GM18870 (cell line): Measurements from ENCODE around the gene UTP3.
"Not testable (repeated sequence)": the region's sequence is repeated elsewhere in the genome, so short reads cannot be mapped to it uniquely, and the experiment has no call there.

Source experiments
- ATAC-seq: cut with Tn5 transposase; IDR thresholded peaks from one replicate; pipeline ENCODE4 v1.9.1; 2021; ENCODE audit warnings: moderate library complexity; ENCODE audit not compliant: unreplicated experiment

The UTP3 gene

DNA sequence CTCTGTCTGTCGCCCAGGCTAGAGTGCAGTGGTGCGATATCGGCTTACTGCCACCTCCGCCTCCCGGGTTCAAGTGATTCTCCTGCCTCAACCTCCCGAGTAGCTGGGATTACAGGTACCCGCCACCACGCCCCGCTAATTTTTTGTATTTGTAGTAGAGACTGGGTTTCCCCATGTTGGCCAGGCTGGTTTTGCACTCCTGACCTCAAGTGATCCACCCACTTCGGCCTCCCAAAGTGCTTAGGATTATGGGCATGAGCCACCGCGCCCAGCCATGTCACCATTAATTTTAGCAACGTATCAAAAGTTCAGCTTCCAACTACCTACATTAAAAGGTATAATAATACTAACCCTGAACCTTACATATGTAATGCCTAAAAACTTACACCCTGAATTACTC lies 940 bp upstream of the UTP3 start:
- no peak for ATAC-seq

DNA sequence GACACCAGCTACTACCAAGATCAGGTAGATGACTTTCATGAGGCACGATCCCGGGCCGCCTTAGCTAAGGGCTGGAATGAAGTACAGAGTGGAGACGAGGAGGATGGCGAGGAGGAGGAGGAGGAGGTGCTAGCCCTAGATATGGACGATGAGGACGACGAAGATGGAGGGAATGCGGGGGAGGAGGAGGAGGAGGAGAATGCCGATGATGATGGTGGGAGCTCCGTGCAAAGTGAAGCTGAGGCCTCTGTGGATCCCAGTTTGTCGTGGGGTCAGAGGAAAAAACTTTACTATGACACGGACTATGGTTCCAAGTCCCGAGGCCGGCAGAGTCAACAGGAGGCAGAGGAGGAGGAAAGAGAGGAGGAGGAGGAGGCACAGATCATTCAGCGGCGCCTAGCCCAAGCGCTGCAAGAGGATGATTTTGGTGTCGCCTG lies 481 bp downstream of the UTP3 start:
- ATAC-seq = no peak

DNA sequence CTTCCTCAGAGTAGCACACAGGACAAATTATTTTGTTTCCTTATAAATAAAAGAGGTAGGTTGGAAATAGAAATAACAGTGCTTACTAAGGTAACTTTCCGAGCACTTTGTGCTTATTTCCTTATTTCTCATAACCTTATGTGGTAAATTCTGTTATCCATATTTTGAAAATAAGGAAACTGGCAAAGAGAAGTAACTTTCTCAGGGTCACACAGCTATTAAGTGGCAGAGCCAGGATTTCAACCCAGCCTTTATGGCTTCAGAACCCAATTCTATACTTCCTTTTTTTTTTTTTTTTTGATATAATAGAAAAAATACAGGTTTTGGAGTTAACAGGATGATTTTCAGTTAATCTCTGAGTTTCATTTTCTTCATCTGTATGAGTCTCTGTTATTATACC lies 3.3 kb downstream of the UTP3 start:
- ATAC-seq = no peak

DNA sequence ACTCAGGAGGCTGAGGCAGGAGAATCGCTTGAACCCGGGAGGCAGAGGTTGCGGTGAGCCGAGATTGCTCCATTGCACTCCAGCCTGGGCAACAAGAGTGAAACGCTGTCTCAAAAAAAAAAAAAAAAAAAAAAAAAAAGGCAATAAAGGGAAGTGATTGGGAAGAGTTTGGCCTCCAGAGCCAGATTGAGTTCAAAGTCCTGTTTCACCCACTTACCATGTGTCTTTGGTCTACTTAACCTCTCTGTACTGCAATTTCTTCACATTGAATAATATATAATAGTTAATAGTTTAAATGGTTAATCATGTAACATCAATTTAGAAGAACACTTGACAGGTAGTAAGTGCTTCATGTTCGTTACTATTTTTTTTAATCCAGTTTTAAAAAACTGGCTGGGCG lies 6.3 kb downstream of the UTP3 start:
- not testable (repeated sequence) for ATAC-seq

DNA sequence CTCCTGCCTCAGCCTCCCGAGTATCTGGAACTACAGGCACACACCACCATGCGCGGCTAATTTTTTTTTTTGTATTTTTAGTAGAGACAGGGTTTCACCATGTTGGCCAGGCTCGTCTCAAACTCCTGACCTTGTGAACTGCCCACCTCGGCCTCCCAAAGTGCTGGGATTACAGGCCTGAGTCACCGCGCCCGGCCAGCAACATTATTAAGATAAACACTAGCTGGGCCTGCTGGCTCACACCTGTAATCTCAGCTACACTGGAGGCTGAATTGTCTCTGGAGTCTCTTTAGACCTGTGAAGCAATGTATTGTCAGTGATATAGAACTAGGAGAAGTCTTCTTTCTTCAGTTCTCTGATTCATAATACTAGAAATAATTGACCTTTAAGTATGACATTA lies 10.1 kb downstream of the UTP3 start:
- not testable (repeated sequence) for ATAC-seq

DNA sequence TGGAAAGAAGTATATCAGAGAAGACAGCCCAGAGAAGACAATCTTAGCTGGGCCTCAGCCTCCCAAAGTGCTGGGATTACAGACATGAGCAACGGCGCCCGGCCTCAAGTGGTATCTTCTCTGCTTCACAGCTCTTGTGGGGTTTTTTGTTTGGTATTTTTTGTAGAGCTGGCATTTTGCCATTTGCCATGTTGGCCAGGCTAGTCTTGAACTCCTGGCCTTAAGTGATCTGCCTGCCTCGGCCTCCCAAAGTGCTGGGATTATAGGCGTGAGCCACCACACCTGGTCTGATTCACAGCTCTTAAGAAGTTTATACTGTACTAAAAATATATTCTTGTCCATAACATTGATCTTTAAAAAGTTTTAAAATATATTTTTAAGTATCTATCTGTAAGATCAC lies 12.4 kb downstream of the UTP3 start:
- ATAC-seq = no peak

DNA sequence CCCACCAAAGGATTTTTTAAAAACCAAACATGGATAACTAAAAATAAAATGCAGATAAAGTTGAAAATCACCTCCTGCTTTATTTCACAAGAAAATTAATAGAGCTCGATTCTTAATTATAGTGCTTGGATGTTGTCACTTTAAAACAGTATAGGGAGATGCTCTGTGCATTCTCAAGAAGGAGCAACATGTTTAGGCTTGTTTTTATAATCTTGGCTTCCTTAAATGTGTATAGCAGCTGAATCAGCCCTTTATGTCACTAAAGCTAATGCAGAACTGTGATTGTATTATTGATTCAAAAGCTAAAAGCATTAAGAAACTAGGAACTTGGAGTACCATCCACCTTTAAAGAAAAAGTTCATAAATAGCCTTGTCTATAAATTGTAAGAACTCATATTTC lies 12.9 kb downstream of the UTP3 start:
- no peak for ATAC-seq

DNA sequence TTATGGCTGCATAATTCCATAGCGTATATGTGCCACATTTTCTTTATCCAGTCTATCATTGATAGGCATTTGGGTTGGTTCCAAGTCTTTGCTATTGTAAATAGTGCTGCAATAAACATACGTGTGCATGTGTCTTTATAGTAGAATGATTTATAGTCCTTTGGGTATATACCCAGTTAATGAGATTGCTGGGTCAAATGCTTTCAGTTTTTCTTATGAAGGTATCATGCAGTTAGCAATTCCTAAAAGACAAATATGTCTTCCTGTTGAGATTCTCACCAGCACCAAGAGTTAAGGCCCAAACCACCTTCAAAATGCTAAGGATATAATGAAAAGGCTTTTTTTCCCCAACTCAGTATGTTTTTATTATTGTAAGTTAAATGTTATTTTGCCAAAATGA lies 14.3 kb downstream of the UTP3 start:
- ATAC-seq = not testable (repeated sequence)

DNA sequence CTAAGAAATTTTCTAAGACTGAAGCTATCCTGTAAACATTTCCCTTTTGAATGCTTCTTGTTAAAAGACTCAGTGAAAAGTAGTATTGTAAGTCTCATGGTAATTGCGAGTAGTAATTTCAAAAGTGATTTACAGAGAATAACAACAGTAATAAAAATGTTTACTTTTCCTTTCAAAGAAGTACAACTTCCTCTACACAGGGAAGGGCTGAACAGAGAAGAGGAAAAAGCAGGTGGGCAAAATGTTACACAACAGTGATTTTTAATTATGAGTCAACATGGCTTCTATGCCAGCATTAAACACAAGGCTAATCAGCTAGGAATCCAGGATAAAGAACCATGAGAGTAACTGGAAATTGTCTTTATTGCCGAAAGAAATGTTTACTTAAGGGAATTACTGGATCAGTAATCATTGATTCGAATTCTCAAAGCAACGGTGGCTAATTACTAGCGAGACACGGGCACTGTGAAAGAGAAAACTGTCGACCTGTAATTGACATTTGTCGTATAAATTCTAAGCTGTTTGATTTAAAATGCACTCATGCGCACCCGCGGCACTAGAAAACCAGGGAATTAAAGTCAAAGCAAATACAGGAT lies 15.4 kb downstream of the UTP3 start:
- no peak for ATAC-seq

DNA sequence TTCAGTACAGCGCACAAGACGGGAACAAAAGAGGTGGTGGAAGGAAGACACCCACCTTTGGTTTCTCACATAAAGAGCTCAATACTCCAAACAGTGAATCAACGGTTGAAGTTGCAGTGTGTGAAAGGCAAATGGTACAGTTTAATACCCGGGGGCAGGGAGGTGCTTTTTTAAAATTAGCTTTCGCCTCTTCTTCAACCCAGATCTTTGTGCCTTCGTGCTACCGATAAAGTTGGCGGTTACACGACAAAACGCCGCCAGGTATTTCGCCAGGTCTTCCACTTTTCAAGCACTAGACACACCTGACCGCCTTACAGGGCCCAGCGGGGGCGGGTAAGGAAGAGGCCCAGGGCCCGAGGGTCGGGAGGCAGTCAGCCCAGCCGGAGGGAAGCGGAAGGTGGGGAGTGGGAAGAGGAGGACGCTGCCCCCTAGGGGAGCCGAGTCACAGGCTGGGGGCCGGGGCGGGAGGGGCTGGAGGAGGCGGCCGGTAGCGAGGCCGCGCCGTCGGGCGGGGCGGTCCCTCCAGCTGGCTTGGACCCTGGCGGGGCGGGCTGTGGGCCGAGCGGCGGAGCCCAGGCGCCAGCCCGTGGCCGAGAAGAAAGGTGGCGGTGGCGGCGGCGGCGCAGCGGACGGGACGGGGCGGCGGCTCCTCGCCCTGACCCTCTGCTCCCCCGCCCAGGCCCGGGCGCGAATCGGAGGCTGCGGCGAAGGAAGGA lies 16.0 kb downstream of the UTP3 start:
- peak; percentile 35 for ATAC-seq

DNA sequence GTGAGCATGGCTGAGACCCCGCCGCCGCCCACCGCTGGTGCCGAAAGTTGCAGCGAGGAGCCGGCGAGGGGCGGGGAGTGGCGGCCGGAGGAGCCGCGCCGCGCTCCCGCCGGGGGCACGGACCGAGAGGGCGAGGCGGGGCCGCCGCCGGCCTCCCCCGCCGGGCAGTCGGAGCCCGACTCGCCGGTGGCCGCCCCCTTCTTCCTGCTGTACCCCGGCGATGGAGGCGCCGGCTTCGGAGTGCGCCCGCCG lies 16.5 kb downstream of the UTP3 start:
- peak; percentile 32 for ATAC-seq

DNA sequence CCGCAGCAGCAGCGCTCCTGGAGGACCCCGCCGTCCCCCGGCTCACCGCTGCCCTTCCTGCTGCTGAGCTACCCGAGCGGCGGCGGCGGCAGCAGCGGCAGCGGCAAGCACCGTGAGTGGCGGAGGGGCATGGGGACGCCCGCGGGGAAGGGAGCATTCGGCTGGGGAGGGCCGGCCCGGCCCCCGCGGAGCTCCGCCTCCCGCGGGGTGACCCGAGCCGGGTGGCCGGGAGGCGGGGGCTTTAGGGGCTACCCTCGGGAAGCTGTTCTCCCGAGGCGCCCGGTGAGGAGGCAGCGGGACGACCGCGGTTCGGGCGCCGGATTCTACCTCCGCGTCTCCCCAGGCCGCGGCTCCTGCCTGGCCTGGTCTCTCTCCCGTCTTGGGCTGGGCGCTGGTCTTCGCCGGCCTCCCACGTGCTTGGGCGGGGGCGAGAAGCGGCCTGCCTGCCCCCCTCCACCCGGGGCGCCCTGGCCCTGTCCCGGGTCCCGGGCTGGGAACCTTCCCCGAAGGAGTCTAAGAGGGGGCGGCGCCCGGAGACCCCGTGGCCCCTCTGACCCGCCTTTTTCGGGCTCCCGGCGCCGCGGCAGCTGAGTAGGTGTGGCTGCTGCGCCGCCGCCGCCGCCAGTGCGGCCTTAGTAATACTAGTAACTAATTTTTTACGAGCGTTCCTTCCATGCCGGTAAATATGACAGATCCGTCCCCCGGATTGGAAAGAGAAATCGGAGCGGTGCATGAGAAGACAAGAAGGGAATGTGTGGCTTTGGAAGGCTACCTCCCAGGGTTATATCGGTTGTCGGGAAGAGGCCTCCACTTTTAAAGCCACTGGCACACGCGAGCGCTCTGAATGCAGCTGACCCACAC lies 17.1 kb downstream of the UTP3 start:
- ATAC-seq = peak; percentile 60

DNA sequence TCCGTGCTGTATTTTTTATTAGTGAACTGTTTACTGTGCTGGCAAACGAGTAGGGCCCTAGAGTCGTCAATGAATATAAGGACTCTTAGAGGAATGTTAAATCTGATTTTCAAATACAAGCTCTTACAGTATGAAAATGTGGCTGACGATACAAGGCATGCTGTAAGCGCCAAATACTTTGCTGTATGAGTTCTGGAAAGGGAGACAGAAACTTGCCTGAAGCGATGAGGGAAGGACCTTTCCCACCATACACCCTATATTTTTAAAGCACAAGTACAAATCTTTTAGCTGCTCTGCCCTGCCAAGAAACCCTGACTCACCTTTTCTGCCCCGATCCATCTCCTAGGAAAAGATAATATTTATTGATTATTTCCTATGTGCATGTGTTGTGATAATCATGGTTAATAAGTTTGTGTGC lies 17.7 kb downstream of the UTP3 start:
- ATAC-seq = no peak

DNA sequence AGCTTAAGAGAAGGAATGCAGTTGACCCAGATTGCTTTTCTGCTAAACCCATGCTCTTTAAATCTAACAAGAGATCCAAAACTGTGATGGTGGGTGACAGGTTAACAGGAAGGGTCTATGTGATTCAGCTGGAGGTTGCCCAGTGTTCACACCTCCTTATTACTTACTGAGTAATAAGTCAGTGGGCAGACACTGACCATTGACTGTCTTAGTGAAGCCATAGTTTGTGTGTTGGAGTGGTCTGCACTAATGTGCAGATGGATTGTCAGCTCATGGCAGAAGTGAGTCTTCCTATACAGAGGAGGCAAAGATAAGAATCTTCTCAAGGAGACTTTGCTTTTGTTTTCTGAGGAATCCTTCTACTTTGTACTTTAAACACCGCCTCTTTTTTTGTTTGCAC lies 18.2 kb downstream of the UTP3 start:
- no peak for ATAC-seq

DNA sequence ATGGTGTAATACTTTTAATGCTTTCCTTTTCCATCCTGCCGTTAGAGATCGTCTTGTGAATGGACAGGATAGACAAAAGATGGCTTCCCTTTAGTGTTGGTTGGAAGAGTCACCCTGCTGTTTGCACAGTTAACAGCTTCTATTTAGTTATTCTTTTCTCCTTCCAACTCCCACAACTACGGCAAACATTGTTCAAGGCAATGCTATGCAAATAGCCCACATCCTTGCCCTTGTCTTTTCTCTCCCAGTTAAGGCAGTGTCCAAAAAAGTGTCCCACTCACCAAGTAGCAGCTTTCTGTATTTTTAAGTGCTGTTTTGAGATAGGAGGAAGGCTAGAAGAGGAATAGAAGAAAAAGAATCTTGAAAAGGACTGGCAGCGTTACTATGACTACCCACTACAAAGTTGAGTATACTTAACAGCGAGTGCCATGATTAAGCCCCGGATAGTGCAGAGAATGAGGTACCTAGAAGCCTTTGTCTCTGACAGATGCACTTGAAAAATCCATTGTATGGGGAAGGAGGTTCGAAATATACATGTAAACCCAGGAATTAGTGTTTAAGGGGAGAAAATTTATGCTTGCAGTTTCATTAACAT lies 21.4 kb downstream of the UTP3 start:
- ATAC-seq = no peak

DNA sequence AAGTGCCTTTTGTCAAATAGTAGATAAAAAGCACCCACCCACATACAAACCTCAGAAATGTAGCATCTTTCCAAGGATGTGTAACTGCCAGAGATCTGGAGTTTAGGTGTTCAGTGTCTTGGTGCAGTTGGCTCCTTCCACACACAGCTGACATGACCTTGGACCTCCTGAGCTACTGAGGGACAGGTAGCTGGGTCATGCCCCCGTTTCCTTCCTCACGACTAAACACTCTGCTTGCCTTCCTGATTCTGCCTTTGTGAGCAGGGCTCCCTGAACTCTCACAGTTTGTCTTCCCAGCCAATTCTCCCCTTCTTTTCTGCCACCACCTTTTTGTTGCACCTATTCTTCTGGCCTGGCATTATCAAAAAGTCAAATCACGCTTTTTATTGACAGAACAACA lies 23.3 kb downstream of the UTP3 start:
- ATAC-seq = no peak

DNA sequence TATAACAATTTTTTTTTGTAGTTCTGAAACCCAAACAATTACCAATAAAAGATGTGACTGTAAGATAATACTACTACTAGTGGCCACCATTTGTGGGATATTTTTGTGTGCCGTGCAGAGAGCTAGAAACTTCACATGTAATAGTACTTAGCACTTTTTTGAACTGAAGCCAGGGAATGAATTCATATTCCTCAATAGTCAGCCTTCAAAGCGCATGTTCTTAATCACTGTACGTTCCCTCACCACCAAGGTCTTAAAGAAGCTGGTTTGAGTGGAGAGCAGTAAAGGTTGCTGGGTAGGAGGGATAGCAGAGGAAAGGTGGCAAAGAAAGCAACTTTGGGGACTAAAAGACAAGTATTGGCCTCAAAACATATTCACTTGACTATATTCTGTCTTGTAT lies 23.8 kb downstream of the UTP3 start:
- ATAC-seq = no peak

DNA sequence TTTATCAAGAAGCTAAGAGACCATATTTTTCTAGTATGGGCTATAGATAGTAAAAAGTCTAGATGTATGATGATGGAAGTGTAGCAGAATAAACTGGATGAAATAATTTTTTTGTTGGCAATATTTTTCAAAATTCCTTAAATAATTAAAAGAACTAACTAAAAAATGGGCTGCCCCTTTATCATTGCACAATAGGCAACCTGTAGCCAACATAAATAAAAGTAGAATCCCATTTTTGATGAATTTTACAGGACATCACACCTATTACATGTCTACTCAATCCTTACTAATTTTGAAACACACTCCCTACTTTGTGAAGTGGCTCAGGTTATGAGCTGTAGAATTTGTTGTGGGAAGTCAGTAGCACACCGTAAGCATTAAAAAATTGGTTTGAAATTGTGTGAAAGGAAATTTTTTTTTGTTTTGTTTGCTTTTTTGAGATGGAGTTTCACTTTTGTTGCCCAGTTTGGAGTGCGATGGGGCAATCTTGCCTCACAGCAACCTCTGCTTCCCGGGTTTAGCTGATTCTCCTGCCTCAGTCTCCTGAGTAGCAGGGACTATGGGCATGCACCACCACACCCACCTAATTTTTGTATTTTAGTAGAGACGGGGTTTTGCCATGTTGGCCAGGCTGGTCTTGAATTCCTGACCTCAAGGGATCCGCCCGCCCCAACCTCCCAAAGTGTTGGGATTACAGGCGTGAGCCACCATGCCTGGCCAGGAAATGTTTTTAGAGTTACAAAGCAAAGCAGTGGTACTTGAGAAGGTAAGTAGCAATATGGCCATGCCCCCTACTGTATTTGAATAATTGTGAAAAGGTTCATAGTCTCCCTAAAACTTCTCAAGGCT lies 24.5 kb downstream of the UTP3 start:
- ATAC-seq = no peak

DNA sequence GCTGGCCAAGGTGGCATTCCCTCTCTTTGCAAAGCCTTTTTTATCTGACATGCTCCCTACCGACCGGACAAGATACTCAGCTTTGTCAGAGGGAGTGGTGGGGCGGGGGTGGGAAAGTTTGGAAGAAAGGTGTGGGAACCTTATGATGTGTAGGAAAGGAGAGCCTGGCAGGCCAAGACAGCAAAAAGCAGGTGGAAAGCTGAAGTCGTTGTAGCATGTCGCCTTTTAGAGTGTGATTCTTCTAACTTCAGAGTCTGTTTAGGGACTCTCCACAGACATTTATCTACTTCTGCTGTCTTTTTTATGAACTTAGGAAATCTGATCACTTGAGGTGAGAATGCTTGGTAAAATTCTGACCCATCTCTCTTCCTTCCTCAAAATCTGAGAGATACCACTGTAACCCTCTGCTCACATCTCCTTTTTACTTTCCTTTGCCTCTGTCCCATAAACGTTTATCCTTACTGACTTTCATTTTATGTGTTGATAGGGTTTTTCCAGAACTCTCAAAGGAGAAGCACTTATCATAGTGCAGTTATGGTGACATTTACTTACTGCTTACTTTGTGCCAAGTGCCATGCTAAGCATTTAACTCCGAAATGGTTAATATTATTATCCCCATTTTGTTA lies 25.2 kb downstream of the UTP3 start:
- ATAC-seq = peak; percentile 54

DNA sequence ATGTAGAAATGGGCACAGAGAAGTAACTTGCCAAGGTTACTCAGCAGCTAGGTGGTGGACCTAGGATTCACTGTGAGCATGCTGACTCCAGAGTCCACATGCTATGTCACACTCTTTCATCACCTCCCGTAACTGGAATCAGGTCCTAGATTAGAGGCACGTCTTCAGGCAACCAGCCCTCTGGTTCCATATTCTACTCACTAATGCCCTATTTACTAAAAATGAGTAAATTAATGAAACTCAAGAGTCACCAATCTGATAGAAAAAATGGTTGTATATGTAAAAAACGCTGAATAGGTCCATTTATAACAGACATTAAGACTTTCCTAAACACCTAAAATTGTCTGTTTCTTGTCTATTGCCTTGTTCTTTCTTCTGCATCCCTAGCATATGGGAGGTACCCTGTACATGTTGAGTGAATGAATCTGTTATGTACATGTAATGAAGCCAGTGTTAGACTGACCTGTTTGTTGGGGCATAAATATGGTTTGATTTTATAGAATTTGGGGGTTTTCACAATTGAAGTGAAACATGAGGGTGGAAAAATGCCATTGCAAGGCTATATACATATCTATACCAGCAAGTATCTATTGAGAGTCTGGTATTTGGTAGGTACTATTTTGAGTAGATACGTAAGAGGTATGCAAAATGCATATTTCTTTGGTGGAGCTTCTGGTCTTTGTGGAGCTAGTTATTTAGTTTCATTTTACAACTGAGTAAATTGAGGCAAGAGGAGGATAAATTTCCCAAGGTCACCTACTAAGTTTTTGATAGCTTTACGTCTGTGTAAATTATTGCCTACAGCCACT lies 26.0 kb downstream of the UTP3 start:
- ATAC-seq = peak; percentile 55
